SK-N-SH treated with all-trans-retinoic acid at 6 μM for 48 hours (cell line): ENCODE measurements around the gene ORC3.
"Not testable (repeated sequence)": the region's sequence is repeated elsewhere in the genome, so short reads cannot be mapped to it uniquely, and the experiment has no call there.

Source experiments
- ATAC-seq: fragments of 200-7000 bp; cut with Tn5 transposase; 3 replicates; pipeline ENCODE4 v1.9.1; 2020; ENCODE audit warnings: mild to moderate bottlenecking, moderate library complexity
- ARNTL ChIP-seq: fragments of 450-650 bp; formaldehyde crosslinking; IDR thresholded peaks from 2 replicates; pipeline ENCODE4 v1.5.0; 2020; ENCODE audit warnings: low read depth, mild to moderate bottlenecking, moderate library complexity, borderline replicate concordance
- BACH2 ChIP-seq: fragments of 250-450 bp; sonication (Bioruptor Pico); IDR thresholded peaks from 2 replicates; pipeline ENCODE4 v1.9.0; 2021; ENCODE audit warnings: mild to moderate bottlenecking, borderline replicate concordance
- ESRRG ChIP-seq: fragments of 250-450 bp; sonication (Bioruptor Pico); IDR thresholded peaks from 2 replicates; pipeline ENCODE4 v1.6.1; 2021; ENCODE audit warnings: mild to moderate bottlenecking
- POU6F1 ChIP-seq: fragments of 250-450 bp; sonication (Bioruptor Pico); IDR thresholded peaks from 2 replicates; pipeline ENCODE4 v1.8.0; 2021; ENCODE audit warnings: low read depth, mild to moderate bottlenecking, moderate library complexity, borderline replicate concordance
- PPARA ChIP-seq: fragments of 250-450 bp; sonication (Bioruptor Pico); IDR thresholded peaks from 2 replicates; pipeline ENCODE4 v1.5.0; 2020; ENCODE audit warnings: mild to moderate bottlenecking, borderline replicate concordance
- SNAI2 ChIP-seq: fragments of 250-450 bp; sonication (Bioruptor Pico); IDR thresholded peaks from 2 replicates; pipeline ENCODE4 v1.5.0; 2020; ENCODE audit warnings: mild to moderate bottlenecking, moderate library complexity
- TOX ChIP-seq: fragments of 250-450 bp; sonication (Bioruptor Pico); IDR thresholded peaks from 2 replicates; pipeline ENCODE4 v1.8.0; 2021; ENCODE audit warnings: mild to moderate bottlenecking, moderate library complexity, borderline replicate concordance
- TSHZ2 ChIP-seq: fragments of 250-450 bp; sonication (Bioruptor Pico); IDR thresholded peaks from 2 replicates; pipeline ENCODE4 v1.5.0; 2020; ENCODE audit warnings: mild to moderate bottlenecking, moderate library complexity
- ZC3H10 ChIP-seq: fragments of 250-450 bp; sonication (Bioruptor Pico); IDR thresholded peaks from 2 replicates; pipeline ENCODE4 v1.5.1; 2021; ENCODE audit warnings: mild to moderate bottlenecking, moderate library complexity
- ZFP3 ChIP-seq: fragments of 250-450 bp; sonication (Bioruptor Pico); IDR thresholded peaks from 2 replicates; pipeline ENCODE4 v1.5.0; 2020; ENCODE audit warnings: mild to moderate bottlenecking, moderate library complexity
- ZNF565 ChIP-seq: fragments of 450-650 bp; formaldehyde crosslinking; conservative IDR thresholded peaks from 2 replicates; pipeline ENCODE4 v1.5.0; 2020; ENCODE audit warnings: low read depth, mild to moderate bottlenecking, moderate library complexity
- ZNF8 ChIP-seq: fragments of 450-650 bp; formaldehyde crosslinking; IDR thresholded peaks from 2 replicates; pipeline ENCODE4 v1.5.0; 2020; ENCODE audit warnings: mild to moderate bottlenecking, moderate library complexity
- TF ChIP-seq, protein P1 (sequence below): fragments of 250-450 bp; sonication (Bioruptor Pico); IDR thresholded peaks from 2 replicates; pipeline ENCODE4 v1.5.1; 2020; ENCODE audit warnings: low read depth, mild to moderate bottlenecking, moderate library complexity
- TF ChIP-seq, protein P2 (sequence below): fragments of 250-450 bp; sonication (Bioruptor Pico); IDR thresholded peaks from 2 replicates; pipeline ENCODE4 v1.8.0; 2020; ENCODE audit warnings: mild to moderate bottlenecking, moderate library complexity, borderline replicate concordance

The ORC3 gene

DNA sequence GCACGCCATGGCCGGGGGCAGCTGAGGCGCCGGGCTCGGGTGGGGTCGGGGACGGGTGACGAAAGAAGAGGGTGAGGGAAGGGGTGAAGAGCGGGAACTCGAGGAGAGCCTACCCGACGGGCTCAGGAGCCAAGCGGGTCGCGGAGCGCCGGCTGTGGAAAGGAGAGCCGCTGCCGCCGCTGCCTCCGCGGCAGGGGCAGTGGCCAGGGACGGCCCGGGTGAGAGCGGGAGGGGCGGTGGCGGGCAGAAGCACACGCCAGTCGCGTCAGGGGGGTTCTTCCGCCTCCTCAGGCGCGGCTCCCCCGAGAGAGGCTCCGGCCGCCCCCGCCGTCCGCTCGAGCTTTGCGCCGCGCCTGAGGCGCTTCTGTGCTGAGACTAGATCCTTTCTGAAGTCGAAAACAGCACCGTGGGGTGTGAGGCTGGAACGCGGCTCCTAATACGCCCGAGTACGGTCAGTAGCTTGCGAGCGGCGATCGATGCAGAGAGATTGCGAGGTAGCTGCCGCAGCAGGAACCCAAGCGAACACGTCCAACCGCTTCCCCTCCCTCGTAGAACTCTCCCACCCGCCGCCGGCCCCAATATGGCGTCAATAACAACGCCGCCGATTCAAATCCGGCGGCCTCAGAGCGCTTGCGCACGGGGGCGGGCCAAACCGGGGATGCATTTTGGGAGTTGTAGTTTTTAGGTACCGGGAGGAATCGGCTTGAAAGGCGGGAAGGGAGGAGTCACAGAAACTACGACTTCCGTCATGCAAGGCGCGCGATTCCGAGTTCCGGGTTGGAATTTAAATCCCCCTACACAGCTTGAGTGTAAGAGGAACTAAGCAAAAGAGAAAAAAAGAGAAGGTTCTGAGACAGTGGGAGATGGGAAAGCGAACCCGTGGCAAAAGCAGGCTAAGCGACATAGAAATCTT lies 112.0 kb downstream of the ORC3 start, which contains the start of gene AKIRIN2 (continued):
- TF ChIP-seq BACH2 (CRISPR knock-in tag), result no peak
- no peak for TF ChIP-seq POU6F1 (CRISPR knock-in tag)

- ATAC-seq, result peak; percentile 40
- TF ChIP-seq ARNTL (CRISPR knock-in tag) (no peak), PPARA (CRISPR knock-in tag) (0 out of 2 replicates have a peak, but pooled peaks have one; percentile 16)
Observed at GRCh38 chr6:87702589-87702945, 112.6 kb downstream of the ORC3 start.

GRCh38 chr6:87703039-87703438 lies 113.1 kb downstream of the ORC3 start:
- not testable (repeated sequence) for ATAC-seq

DNA sequence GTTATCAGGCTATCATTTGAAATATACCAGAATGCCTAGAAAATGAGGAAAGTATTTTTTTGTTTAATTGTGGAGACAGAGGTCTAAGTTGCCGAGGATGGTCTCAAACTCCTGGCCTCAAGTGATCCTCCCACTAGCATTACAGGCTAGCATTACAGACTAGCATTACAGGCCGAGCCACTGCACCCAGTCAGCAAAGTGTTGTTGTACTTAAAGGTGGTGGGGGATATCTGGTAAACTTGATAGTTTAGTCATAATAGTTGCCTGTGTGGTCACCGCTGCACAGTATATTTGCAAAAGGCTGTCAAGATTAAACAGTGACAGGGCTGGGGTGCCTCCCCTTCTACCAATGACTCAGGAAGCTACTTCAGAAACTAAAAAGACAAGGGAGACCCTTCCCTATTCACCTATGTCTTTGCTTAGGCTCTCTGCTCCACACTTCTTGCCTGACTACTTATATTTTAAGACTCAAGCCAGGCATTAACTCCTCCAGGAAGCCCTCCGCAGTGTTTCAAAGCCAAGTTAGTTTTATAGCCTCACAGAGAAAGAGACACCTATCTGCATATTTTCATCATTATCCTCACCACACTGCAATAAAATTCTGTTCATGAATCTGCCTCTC lies 115.2 kb downstream of the ORC3 start:
- ATAC-seq, result no peak
- TF ChIP-seq ZFP3 (CRISPR knock-in tag) (no peak), POU6F1 (CRISPR knock-in tag) (no peak), ZC3H10 (CRISPR knock-in tag) (no peak), ZNF8 (CRISPR knock-in tag) (no peak), SNAI2 (CRISPR knock-in tag) (no peak), ZNF565 (CRISPR knock-in tag) (no peak), TSHZ2 (CRISPR knock-in tag) (no peak), BACH2 (CRISPR knock-in tag) (no peak), ESRRG (CRISPR knock-in tag) (no peak), TOX (CRISPR knock-in tag) (no peak)
- TF ChIP-seq, protein P1, sequence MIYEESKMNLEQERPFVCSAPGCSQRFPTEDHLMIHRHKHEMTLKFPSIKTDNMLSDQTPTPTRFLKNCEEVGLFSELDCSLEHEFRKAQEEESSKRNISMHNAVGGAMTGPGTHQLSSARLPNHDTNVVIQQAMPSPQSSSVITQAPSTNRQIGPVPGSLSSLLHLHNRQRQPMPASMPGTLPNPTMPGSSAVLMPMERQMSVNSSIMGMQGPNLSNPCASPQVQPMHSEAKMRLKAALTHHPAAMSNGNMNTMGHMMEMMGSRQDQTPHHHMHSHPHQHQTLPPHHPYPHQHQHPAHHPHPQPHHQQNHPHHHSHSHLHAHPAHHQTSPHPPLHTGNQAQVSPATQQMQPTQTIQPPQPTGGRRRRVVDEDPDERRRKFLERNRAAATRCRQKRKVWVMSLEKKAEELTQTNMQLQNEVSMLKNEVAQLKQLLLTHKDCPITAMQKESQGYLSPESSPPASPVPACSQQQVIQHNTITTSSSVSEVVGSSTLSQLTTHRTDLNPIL (CRISPR knock-in tag), result no peak
- TF ChIP-seq, protein P2, sequence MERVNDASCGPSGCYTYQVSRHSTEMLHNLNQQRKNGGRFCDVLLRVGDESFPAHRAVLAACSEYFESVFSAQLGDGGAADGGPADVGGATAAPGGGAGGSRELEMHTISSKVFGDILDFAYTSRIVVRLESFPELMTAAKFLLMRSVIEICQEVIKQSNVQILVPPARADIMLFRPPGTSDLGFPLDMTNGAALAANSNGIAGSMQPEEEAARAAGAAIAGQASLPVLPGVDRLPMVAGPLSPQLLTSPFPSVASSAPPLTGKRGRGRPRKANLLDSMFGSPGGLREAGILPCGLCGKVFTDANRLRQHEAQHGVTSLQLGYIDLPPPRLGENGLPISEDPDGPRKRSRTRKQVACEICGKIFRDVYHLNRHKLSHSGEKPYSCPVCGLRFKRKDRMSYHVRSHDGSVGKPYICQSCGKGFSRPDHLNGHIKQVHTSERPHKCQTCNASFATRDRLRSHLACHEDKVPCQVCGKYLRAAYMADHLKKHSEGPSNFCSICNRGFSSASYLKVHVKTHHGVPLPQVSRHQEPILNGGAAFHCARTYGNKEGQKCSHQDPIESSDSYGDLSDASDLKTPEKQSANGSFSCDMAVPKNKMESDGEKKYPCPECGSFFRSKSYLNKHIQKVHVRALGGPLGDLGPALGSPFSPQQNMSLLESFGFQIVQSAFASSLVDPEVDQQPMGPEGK (CRISPR knock-in tag), result no peak
- TF ChIP-seq, all 23 proteins: peak for 0
